B cell (primary cell): ENCODE results near the gene GBA2. TPM values are rescaled to one million over a fixed set of nuclear protein-coding genes. Genes with fewer than 3 reads are reported as not detected.

Source experiments
- ATAC-seq: fragments of 200-7000 bp; cut with Tn5 transposase; one replicate; pipeline ENCODE4 v1.10.0; 2021; ENCODE audit warnings: low read depth, mild to moderate bottlenecking, moderate number of reproducible peaks, moderate library complexity
- CTCF ChIA-PET: fragments of 350-600 bp; sonication (Branson Sonifier 250); formaldehyde crosslinking; loops from one replicate; lab custom pipeline; 2021; ENCODE audit warnings: antibody characterized with exemption, inconsistent platforms; lab: Charles Lee
- POLR2A ChIA-PET: fragments of 350-600 bp; sonication (Branson Sonifier 250); formaldehyde crosslinking; loops from one replicate; lab custom pipeline; 2021; ENCODE audit warnings: antibody characterized with exemption; lab: Charles Lee
- DNase-seq: peaks from one replicate; pipeline ENCODE4 v3.0.0; 2013
- H2AFZ ChIP-seq: 2 replicates; pipeline ENCODE4 v1.6.1; 2012; ENCODE audit warnings: mild to moderate bottlenecking, low read depth, low read length; ENCODE audit not compliant: insufficient read depth, poor library complexity, severe bottlenecking
- H3K27ac ChIP-seq, 2 donors: 1 replicate in 1 of 2; 2 replicates in 1 of 2; pipeline ENCODE4 v1.5.1; 2012 to 2013; ENCODE audit warnings: low read length in 2 of 2, mild to moderate bottlenecking in 2 of 2, moderate library complexity in 1 of 2
- H3K27me3 ChIP-seq, 4 experiments: fragments of 200-600 bp in 1 of 4; sonication (generic) in 1 of 4; replicated peaks in 1 of 4; 1 replicate in 2 of 4; 2 replicates in 2 of 4; pipeline versions ENCODE4 v1.6.1 to v1.7.0; 2013 to 2016; ENCODE audit warnings: low read length in 3 of 4, mild to moderate bottlenecking in 2 of 4, mixed read lengths in 1 of 4, moderate library complexity in 1 of 4; ENCODE audit not compliant: insufficient read depth in 4 of 4, control insufficient read depth in 3 of 4; ENCODE audit errors: control extremely low read depth in 1 of 4
- H3K36me3 ChIP-seq, 2 experiments: replicated peaks in 1 of 2; 1 replicate in 1 of 2; 2 replicates in 1 of 2; pipeline versions ENCODE4 v1.6.1 to v1.7.1; 2013; ENCODE audit warnings: low read length in 1 of 2; ENCODE audit not compliant: insufficient read depth in 2 of 2, control insufficient read depth in 1 of 2; ENCODE audit errors: control extremely low read depth in 1 of 2, extremely low read depth in 1 of 2
- H3K4me1 ChIP-seq, 2 donors: fragments of 200-600 bp in 1 of 2; sonication (generic) in 1 of 2; 1 replicate in 1 of 2; 2 replicates in 1 of 2; pipeline versions ENCODE4 v1.5.1 to v1.6.1; 2013 to 2017; ENCODE audit warnings: low read length in 2 of 2; ENCODE audit not compliant: control insufficient read depth in 2 of 2, insufficient read depth in 2 of 2
- H3K4me2 ChIP-seq: replicated peaks from 2 replicates; pipeline ENCODE3; 2012; ENCODE audit warnings: mild to moderate bottlenecking, low read depth, low read length; ENCODE audit not compliant: poor library complexity, severe bottlenecking
- H3K4me3 ChIP-seq, 5 experiments: fragments of 200-600 bp in 1 of 5; sonication (generic) in 1 of 5; 1 replicate in 3 of 5; 2 replicates in 2 of 5; pipeline versions ENCODE4 v1.5.1 to v1.7.0; 2011 to 2016; ENCODE audit warnings: low read length in 4 of 5, mild to moderate bottlenecking in 4 of 5, low read depth in 2 of 5, control low read depth in 1 of 5, moderate library complexity in 1 of 5; ENCODE audit not compliant: insufficient read depth in 1 of 5; ENCODE audit errors: control extremely low read depth in 1 of 5, extremely low read depth in 1 of 5
- H3K79me2 ChIP-seq: fragments of 200-600 bp; sonication (generic); one replicate; pipeline ENCODE4 v1.6.0; 2016; ENCODE audit warnings: low read length; ENCODE audit not compliant: control insufficient read depth, insufficient read depth
- H3K9ac ChIP-seq: fragments of 200-600 bp; sonication (generic); 2 replicates; pipeline ENCODE4 v1.6.1; 2017; ENCODE audit warnings: mild to moderate bottlenecking, low read length, moderate library complexity
- H3K9me3 ChIP-seq, 3 donors: one replicate each; pipeline versions ENCODE4 v1.6.1 to v1.7.1; 2013; ENCODE audit warnings: low read length in 2 of 3; ENCODE audit not compliant: control insufficient read depth in 2 of 3, insufficient read depth in 1 of 3; ENCODE audit errors: control extremely low read depth in 1 of 3
- H4K20me1 ChIP-seq: 2 replicates; pipeline ENCODE4 v1.6.0; 2012; ENCODE audit warnings: mild to moderate bottlenecking, low read length; ENCODE audit not compliant: insufficient read depth, control insufficient read depth, poor library complexity, severe bottlenecking
- H3K27ac Mint-ChIP-seq: one replicate; pipeline ENCODE4 v1.8.0; 2021; ENCODE audit warnings: mixed read lengths
- H3K27me3 Mint-ChIP-seq: one replicate; pipeline ENCODE4 v1.8.0; 2021; ENCODE audit warnings: mixed read lengths
- H3K4me1 Mint-ChIP-seq: one replicate; pipeline ENCODE4 v1.8.0; 2021; ENCODE audit warnings: mixed read lengths
- H3K4me3 Mint-ChIP-seq: one replicate; pipeline ENCODE4 v1.8.0; 2021; ENCODE audit warnings: mixed read lengths
- H3K9me3 Mint-ChIP-seq: one replicate; pipeline ENCODE4 v1.8.0; 2022; ENCODE audit warnings: mixed read lengths; ENCODE audit not compliant: insufficient read depth
- CTCF ChIP-seq: fragments of 200-600 bp; IDR thresholded peaks from one replicate; pipeline ENCODE4 v1.8.0; 2022; ENCODE audit warnings: antibody characterized with exemption, mild to moderate bottlenecking
- EZH2 ChIP-seq: IDR thresholded peaks from 2 replicates; pipeline ENCODE4 v1.6.1; 2012; ENCODE audit warnings: borderline replicate concordance, low read depth, mild to moderate bottlenecking, moderate library complexity, low read length; ENCODE audit not compliant: insufficient read depth, poor library complexity, severe bottlenecking
- WGBS: methylation state at CpG from one replicate; pipeline ENCODE4 v1.1.5; 2013; ENCODE audit warnings: missing lambda C conversion rate; ENCODE audit not compliant: insufficient coverage; 5-methylcytosine and 5-hydroxymethylcytosine counted together
- intact Hi-C: fragments of 100-400 bp; cut with micrococcal nuclease; formaldehyde crosslinking; loops from one replicate; pipeline ENCODE4 v1.10.0; 2022
- polyA plus RNA-seq: library from polyadenylated mRNA; depleted of rRNA; stranded (reverse); fragments of >200 nt; gene quantifications from 2 replicates; pipeline ENCODE4 v1.2.3, GENCODE V29; 2012
- total RNA-seq, 2 donors: library from RNA; stranded (reverse); fragments of 120-200 nt in 1 of 2; gene quantifications; 1 replicate in 1 of 2; 2 replicates in 1 of 2; pipeline versions ENCODE4 v1.2.3 to v1.2.4, GENCODE V29; 2013 to 2022

GBA2 gene
- total and polyA plus RNA-seq, 2 donors (not counting 1 experiment from before 2014, with no cell fraction given) = 114 to 137 TPM

GRCh38 chr9:35743452-35743851 is 5.6 kb downstream of the GBA2 start:
- no peak overlapping the region for H3K4me2 ChIP-seq
- H3K36me3 ChIP-seq = peaks cover 0 to 60% of the 10 kb centered on the region in 2 experiments
- POLR2A ChIA-PET = no interaction called here
- H3K4me1 ChIP-seq = peaks cover 28 to 32% of the 10 kb centered on the region in 2 donors
- CTCF ChIA-PET = interaction anchor here (1.1 to 9.4 kb wide), 4 partner anchors 9 to 83 kb away, joined by 3 to 142 read pairs (median 32); partner anchors contain the start of genes CREB3 and TLN1
- no peak overlapping the region for H3K4me3 ChIP-seq
- no peak overlapping the region for H3K27ac ChIP-seq
- H4K20me1 ChIP-seq = peaks cover 42% of the 10 kb centered on the region
- no peak for TF ChIP-seq CTCF
- ATAC-seq (no peak), DNase-seq (no peak)
- no peak overlapping the region for H2AFZ ChIP-seq
- H3K79me2 ChIP-seq = peaks cover 67% of the 10 kb centered on the region
- Mint-ChIP-seq H3K4me3 (no peak overlapping the region), H3K9me3 (no peaks in the 10 kb centered on the region), H3K4me1 (peaks cover 37% of the 10 kb centered on the region), H3K27ac (no peak overlapping the region), H3K27me3 (no peaks in the 10 kb centered on the region)
- H3K27me3 ChIP-seq = no peaks in the 10 kb centered on the region
- intact Hi-C loops = no loop called here
- WGBS = 80% methylated on average over 2 of the region's 2 CpGs
- no peaks in the 10 kb centered on the region for H3K9me3 ChIP-seq
- no peak overlapping the region for H3K9ac ChIP-seq

- peaks cover 28% of the 10 kb centered on the region for H4K20me1 ChIP-seq
- 82% methylated on average over 7 of the region's 7 CpGs for WGBS
- H3K9ac ChIP-seq = no peak overlapping the region
- peaks cover 0 to 77% of the 10 kb centered on the region in 2 experiments for H3K36me3 ChIP-seq
- Mint-ChIP-seq H3K9me3 (no peaks in the 10 kb centered on the region), H3K4me3 (no peak overlapping the region), H3K4me1 (peaks cover 21% of the 10 kb centered on the region), H3K27ac (no peak overlapping the region), H3K27me3 (no peaks in the 10 kb centered on the region)
- CTCF ChIA-PET = interaction anchor here (0.7 to 9.4 kb wide), 4 partner anchors 9 to 84 kb away, joined by 3 to 56 read pairs (median 3); partner anchors contain the start of genes CCDC107, CREB3, RMRP and TLN1
- TF ChIP-seq CTCF (no peak), EZH2 (no peak)
- no peak for ATAC-seq
- POLR2A ChIA-PET = interaction anchor here (0.6 kb wide), 1 partner anchor 1662 kb away, joined by 4 read pairs; no protein-coding TSS in a partner anchor
- peaks cover 11 to 15% of the 10 kb centered on the region in 2 donors for H3K4me1 ChIP-seq
- H3K4me2 ChIP-seq = no peak overlapping the region
- no peaks in the 10 kb centered on the region for H3K27me3 ChIP-seq
- H2AFZ ChIP-seq = no peak overlapping the region
- DNase-seq = no peak
- intact Hi-C loops = no loop called here
- no peaks in the 10 kb centered on the region for H3K9me3 ChIP-seq
- H3K27ac ChIP-seq = no peak overlapping the region
- no peak overlapping the region for H3K4me3 ChIP-seq
- H3K79me2 ChIP-seq = peaks cover 50% of the 10 kb centered on the region
These were observed 7.3 kb downstream of the GBA2 start for GRCh38 chr9:35741740-35742139.
